Measurements from ENCODE around the gene MMD2.

MMD2 gene

GRCh38 chr7:4857189-4857588 is 101.8 kb downstream of the MMD2 start:
- no peak for TF ChIP-seq SIN3A (IDR thresholded peaks at IDR 0.05; ENCODE audit: borderline replicate concordance, insufficient read depth, low read length)
- TF ChIP-seq FOXP2 (optimal IDR thresholded peaks at IDR 0.05; ENCODE audit: borderline replicate concordance, extremely low read depth, extremely low read length, insufficient read depth): no peak
- no peak for TF ChIP-seq TAF1 (IDR thresholded peaks at IDR 0.05; ENCODE audit: borderline replicate concordance, insufficient read depth, low read length)
- no peak for TF ChIP-seq POLR2AphosphoS5 (IDR thresholded peaks at IDR 0.05; ENCODE audit: low read depth, low read length)
- TF ChIP-seq, protein P1, sequence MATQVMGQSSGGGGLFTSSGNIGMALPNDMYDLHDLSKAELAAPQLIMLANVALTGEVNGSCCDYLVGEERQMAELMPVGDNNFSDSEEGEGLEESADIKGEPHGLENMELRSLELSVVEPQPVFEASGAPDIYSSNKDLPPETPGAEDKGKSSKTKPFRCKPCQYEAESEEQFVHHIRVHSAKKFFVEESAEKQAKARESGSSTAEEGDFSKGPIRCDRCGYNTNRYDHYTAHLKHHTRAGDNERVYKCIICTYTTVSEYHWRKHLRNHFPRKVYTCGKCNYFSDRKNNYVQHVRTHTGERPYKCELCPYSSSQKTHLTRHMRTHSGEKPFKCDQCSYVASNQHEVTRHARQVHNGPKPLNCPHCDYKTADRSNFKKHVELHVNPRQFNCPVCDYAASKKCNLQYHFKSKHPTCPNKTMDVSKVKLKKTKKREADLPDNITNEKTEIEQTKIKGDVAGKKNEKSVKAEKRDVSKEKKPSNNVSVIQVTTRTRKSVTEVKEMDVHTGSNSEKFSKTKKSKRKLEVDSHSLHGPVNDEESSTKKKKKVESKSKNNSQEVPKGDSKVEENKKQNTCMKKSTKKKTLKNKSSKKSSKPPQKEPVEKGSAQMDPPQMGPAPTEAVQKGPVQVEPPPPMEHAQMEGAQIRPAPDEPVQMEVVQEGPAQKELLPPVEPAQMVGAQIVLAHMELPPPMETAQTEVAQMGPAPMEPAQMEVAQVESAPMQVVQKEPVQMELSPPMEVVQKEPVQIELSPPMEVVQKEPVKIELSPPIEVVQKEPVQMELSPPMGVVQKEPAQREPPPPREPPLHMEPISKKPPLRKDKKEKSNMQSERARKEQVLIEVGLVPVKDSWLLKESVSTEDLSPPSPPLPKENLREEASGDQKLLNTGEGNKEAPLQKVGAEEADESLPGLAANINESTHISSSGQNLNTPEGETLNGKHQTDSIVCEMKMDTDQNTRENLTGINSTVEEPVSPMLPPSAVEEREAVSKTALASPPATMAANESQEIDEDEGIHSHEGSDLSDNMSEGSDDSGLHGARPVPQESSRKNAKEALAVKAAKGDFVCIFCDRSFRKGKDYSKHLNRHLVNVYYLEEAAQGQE (IDR thresholded peaks at IDR 0.05; ENCODE audit: insufficient read depth in 1 of 2, low read depth in 2 of 2, low read length in 2 of 2): no peak

DNA sequence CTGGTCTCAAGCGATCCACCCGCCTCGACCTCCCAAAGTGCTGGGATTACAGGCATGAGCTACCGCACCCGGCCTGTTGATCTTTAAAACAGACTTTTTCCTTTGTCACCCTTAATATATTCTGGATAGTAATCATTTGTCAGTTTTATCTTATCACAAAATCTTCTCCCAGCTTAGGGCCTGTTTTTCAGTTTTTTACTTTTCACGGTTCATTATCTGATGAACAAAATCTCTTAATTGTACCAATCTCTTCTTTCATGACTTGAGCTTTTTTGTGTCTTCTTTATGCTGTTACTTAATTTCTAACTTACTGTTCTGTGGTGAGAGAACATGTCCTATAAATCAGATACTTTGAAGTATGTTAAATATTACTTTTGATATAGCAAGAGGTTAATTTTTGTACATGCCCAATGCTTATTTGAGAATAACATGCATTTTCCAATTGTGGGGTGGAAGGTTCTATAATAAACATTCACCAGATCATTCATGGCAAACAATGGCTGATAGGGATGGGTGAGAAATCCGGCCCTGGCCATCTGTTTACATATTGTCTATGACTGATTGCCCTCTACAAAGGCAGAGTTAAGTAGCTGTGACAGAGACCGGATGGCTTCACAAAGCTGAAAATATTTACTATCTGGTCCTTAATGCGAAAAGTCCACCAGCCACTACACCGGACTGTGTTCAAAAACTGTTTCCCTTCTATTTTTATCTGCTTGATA is 102.5 kb downstream of the MMD2 start:
- TF ChIP-seq POLR2AphosphoS5 (IDR thresholded peaks at IDR 0.05; ENCODE audit: low read depth, low read length): no peak
- TF ChIP-seq, protein P1 (IDR thresholded peaks at IDR 0.05; ENCODE audit: insufficient read depth in 1 of 2, low read depth in 2 of 2, low read length in 2 of 2): no peak
- peak; percentile 26 for TF ChIP-seq FOXP2 (optimal IDR thresholded peaks at IDR 0.05; ENCODE audit: borderline replicate concordance, extremely low read depth, extremely low read length, insufficient read depth)
- no peak for TF ChIP-seq SIN3A (IDR thresholded peaks at IDR 0.05; ENCODE audit: borderline replicate concordance, insufficient read depth, low read length)
- no peak for TF ChIP-seq TAF1 (IDR thresholded peaks at IDR 0.05; ENCODE audit: borderline replicate concordance, insufficient read depth, low read length)
